H1 (cell line): Measurements from ENCODE around the gene TDP1. TPM values are rescaled to one million over a fixed set of nuclear protein-coding genes. Genes with fewer than 3 reads are reported as not detected.

Experiments used
- NANOG ChIP-seq: IDR thresholded peaks from 2 replicates; pipeline ENCODE4 v1.6.1; 2011; ENCODE audit warnings: low read length, low read depth, mild to moderate bottlenecking, inconsistent platforms; ENCODE audit not compliant: insufficient read depth, poor library complexity, severe bottlenecking
- SIX5 ChIP-seq: IDR thresholded peaks from 2 replicates; pipeline ENCODE4 v1.6.1; 2011; ENCODE audit warnings: mild to moderate bottlenecking, low read depth, low read length
- SUZ12 ChIP-seq: fragments of 200-600 bp; sonication (generic); IDR thresholded peaks from 2 replicates; pipeline ENCODE4 v1.6.1; 2012; ENCODE audit warnings: mild to moderate bottlenecking, inconsistent platforms, low read length, moderate library complexity, mixed read lengths
- polyA plus RNA-seq, 7 experiments: library from polyadenylated mRNA; depleted of rRNA in 3 of 7; stranded (reverse) in 5 of 7; unstranded in 2 of 7; fragments of >200 nt in 5 of 7; fragments of 200-250 nt in 2 of 7; gene quantifications; 1 replicate in 5 of 7; 2 replicates in 1 of 7; 4 replicates in 1 of 7; pipeline versions ENCODE4 v1.2.1 to v1.2.3, GENCODE V29; 2011 to 2013; ENCODE audit warnings: missing spikeins in 2 of 7, mixed read lengths in 2 of 7
- total RNA-seq: library from RNA; stranded (reverse); fragmentation: NEBNext Ultra II Directional; extraction: Animal tissue kit (Norgen Biotek cat#: 25700); gene quantifications from 2 replicates; pipeline ENCODE4 v1.2.1, GENCODE V29; 2021

TDP1 gene
- total and polyA plus RNA-seq, 2 of the 8 experiments (the other 6 are each of a cell fraction or from before 2014, with no cell fraction given): 32.2 to 69.9 TPM

DNA sequence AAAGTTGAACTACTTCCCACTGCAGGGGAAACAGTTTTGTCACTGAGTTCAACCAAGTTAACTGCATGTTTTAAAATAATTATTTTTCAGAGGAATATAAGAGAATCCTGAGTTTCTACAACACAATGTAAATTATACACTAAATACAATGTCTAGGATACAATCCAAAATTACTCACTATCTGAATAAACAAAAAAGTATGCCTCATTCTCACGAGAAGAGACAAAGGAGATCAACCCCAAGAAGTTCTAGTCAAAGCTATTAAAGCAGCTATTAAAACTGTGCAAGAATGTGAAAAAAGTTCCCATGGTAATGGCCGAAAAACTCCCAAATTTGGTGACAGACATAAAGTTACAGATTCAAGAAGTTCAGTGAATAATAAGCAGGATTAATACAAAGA is 97.3 kb downstream of the TDP1 start (continued):
- no peak for TF ChIP-seq SUZ12
- TF ChIP-seq NANOG: no peak
- no peak for TF ChIP-seq SIX5
